Smooth muscle cell (in vitro differentiated cells): ENCODE data around the gene AP5S1. TPM values are rescaled to one million over a fixed set of nuclear protein-coding genes. Genes with fewer than 3 reads are reported as not detected.

Source experiments
- DNase-seq: peaks from one replicate; lab custom pipeline; 2025; ENCODE audit not compliant: unreplicated experiment; lab: John Stamatoyannopoulos, UW
- H2AFZ ChIP-seq: fragments of 200-600 bp; sonication (generic); 2 replicates; pipeline ENCODE4 v1.6.0; 2016; ENCODE audit warnings: antibody characterized with exemption, low read depth, mild to moderate bottlenecking
- H3F3A ChIP-seq: fragments of 200-600 bp; sonication (generic); 2 replicates; pipeline ENCODE4 v1.6.0; 2017; ENCODE audit warnings: antibody characterized with exemption, low read depth
- H3K27ac ChIP-seq: fragments of 200-600 bp; sonication (generic); 2 replicates; pipeline ENCODE4 v1.5.1; 2016; ENCODE audit warnings: low read depth, mild to moderate bottlenecking
- H3K27me3 ChIP-seq: fragments of 200-600 bp; sonication (generic); 2 replicates; pipeline ENCODE4 v1.6.1; 2016; ENCODE audit warnings: low read depth, mild to moderate bottlenecking
- H3K36me3 ChIP-seq: fragments of 200-600 bp; sonication (generic); 2 replicates; pipeline ENCODE4 v1.5.1; 2016; ENCODE audit warnings: low read depth
- H3K4me1 ChIP-seq: fragments of 200-600 bp; sonication (generic); 2 replicates; pipeline ENCODE4 v1.5.1; 2016; ENCODE audit warnings: low read depth
- H3K4me2 ChIP-seq: fragments of 200-600 bp; sonication (generic); 2 replicates; pipeline ENCODE4 v1.6.0; 2016; ENCODE audit warnings: mild to moderate bottlenecking
- H3K4me3 ChIP-seq: fragments of 200-600 bp; sonication (generic); 2 replicates; pipeline ENCODE4 v1.5.1; 2016; ENCODE audit warnings: mild to moderate bottlenecking
- H3K79me2 ChIP-seq: fragments of 200-600 bp; sonication (generic); 2 replicates; pipeline ENCODE4 v1.6.0; 2016; ENCODE audit warnings: low read depth, mild to moderate bottlenecking
- H3K9ac ChIP-seq: fragments of 200-600 bp; sonication (generic); 2 replicates; pipeline ENCODE4 v1.6.0; 2016; ENCODE audit warnings: low read depth
- H3K9me3 ChIP-seq: fragments of 200-600 bp; sonication (generic); replicated peaks from 2 replicates; pipeline ENCODE4 v1.5.1; 2016; ENCODE audit warnings: low read depth
- H4K20me1 ChIP-seq: fragments of 200-600 bp; sonication (generic); 2 replicates; pipeline ENCODE4 v1.6.0; 2016; ENCODE audit warnings: low read depth
- CTCF ChIP-seq: fragments of 200-600 bp; sonication (generic); IDR thresholded peaks from 2 replicates; pipeline ENCODE4 v1.5.1; 2017; ENCODE audit warnings: borderline replicate concordance, mild to moderate bottlenecking, antibody characterized with exemption; ENCODE audit not compliant: insufficient read depth, poor library complexity, severe bottlenecking
- WGBS: methylation state at CpG from one replicate; pipeline ENCODE4 v1.1.7; 2016; ENCODE audit warnings: low lambda C conversion rate; 5-methylcytosine and 5-hydroxymethylcytosine counted together
- polyA plus RNA-seq: library from polyadenylated mRNA; unstranded; fragments of >200 nt; fragmentation: Nextera tagmentation; extraction: Ambion mirVana; gene quantifications from 2 replicates; pipeline ENCODE4 v1.2.1, GENCODE V29; 2016
- total RNA-seq: library from RNA; depleted of rRNA; stranded (reverse); fragments of >200 nt; gene quantifications from 2 replicates; pipeline ENCODE4 v1.2.3, GENCODE V29; 2014

AP5S1 gene
- total and polyA plus RNA-seq, 2 experiments from 2014 or later: 3.1 to 14.7 TPM

- H3K27me3 ChIP-seq: no peaks in the 10 kb centered on the region
- no peak for DNase-seq
- H3K27ac ChIP-seq: no peak overlapping the region
- H3K79me2 ChIP-seq: no peaks in the 10 kb centered on the region
- peaks cover 29% of the 10 kb centered on the region for H3F3A ChIP-seq
- 92% methylated on average over 7 of the region's 7 CpGs for WGBS
- H3K36me3 ChIP-seq: no peaks in the 10 kb centered on the region
- H2AFZ ChIP-seq: no peak overlapping the region
- H3K9ac ChIP-seq: no peak overlapping the region
- peaks cover 9% of the 10 kb centered on the region for H3K4me1 ChIP-seq
- no peaks in the 10 kb centered on the region for H4K20me1 ChIP-seq
- no peak overlapping the region for H3K4me3 ChIP-seq
- H3K9me3 ChIP-seq: no peaks in the 10 kb centered on the region
- H3K4me2 ChIP-seq: no peak overlapping the region
- TF ChIP-seq CTCF: no peak
Measured at GRCh38 chr20:3814928-3815495, 5.3 kb upstream of the AP5S1 start.

- H2AFZ ChIP-seq: no peak overlapping the region
- no peaks in the 10 kb centered on the region for H3K9me3 ChIP-seq
- H3K4me1 ChIP-seq: peaks cover 9% of the 10 kb centered on the region
- no peak for TF ChIP-seq CTCF
- no peaks in the 10 kb centered on the region for H3K79me2 ChIP-seq
- no peaks in the 10 kb centered on the region for H4K20me1 ChIP-seq
- DNase-seq: no peak
- 86% methylated on average over 9 of the region's 9 CpGs for WGBS
- no peak overlapping the region for H3K4me2 ChIP-seq
- H3K9ac ChIP-seq: no peak overlapping the region
- H3K27me3 ChIP-seq: no peaks in the 10 kb centered on the region
- H3K4me3 ChIP-seq: no peak overlapping the region
- no peaks in the 10 kb centered on the region for H3K36me3 ChIP-seq
- H3F3A ChIP-seq: peaks cover 23% of the 10 kb centered on the region
- H3K27ac ChIP-seq: no peak overlapping the region
Measured at GRCh38 chr20:3815703-3816315, 4.5 kb upstream of the AP5S1 start.

- no peak overlapping the region for H3K4me2 ChIP-seq
- no peak overlapping the region for H3K27ac ChIP-seq
- H3F3A ChIP-seq: peaks cover 6% of the 10 kb centered on the region
- 87% methylated on average over 8 of the region's 8 CpGs for WGBS
- H3K36me3 ChIP-seq: no peaks in the 10 kb centered on the region
- H4K20me1 ChIP-seq: no peaks in the 10 kb centered on the region
- no peak overlapping the region for H3K4me3 ChIP-seq
- peaks cover 8% of the 10 kb centered on the region for H3K79me2 ChIP-seq
- peak; percentile 53 for TF ChIP-seq CTCF
- H3K27me3 ChIP-seq: no peaks in the 10 kb centered on the region
- H3K9ac ChIP-seq: no peak overlapping the region
- peak; percentile 31 for DNase-seq
- no peaks in the 10 kb centered on the region for H3K9me3 ChIP-seq
- H2AFZ ChIP-seq: no peak overlapping the region
- H3K4me1 ChIP-seq: peaks cover 11% of the 10 kb centered on the region
Measured at GRCh38 chr20:3818155-3819151, 1.9 kb upstream of the AP5S1 start.
